ENCODE data around the gene TMEM259. TPM values are rescaled to one million over a fixed set of nuclear protein-coding genes. Genes with fewer than 3 reads are reported as not detected.
A peak's percentile ranks its signal among the peaks of the same experiment; 100 is the strongest.

TMEM259 gene
- total and polyA plus RNA-seq, 2 of the 8 experiments (the other 6 are each of a cell fraction or from before 2014, with no cell fraction given) = 140 to 243 TPM

DNA sequence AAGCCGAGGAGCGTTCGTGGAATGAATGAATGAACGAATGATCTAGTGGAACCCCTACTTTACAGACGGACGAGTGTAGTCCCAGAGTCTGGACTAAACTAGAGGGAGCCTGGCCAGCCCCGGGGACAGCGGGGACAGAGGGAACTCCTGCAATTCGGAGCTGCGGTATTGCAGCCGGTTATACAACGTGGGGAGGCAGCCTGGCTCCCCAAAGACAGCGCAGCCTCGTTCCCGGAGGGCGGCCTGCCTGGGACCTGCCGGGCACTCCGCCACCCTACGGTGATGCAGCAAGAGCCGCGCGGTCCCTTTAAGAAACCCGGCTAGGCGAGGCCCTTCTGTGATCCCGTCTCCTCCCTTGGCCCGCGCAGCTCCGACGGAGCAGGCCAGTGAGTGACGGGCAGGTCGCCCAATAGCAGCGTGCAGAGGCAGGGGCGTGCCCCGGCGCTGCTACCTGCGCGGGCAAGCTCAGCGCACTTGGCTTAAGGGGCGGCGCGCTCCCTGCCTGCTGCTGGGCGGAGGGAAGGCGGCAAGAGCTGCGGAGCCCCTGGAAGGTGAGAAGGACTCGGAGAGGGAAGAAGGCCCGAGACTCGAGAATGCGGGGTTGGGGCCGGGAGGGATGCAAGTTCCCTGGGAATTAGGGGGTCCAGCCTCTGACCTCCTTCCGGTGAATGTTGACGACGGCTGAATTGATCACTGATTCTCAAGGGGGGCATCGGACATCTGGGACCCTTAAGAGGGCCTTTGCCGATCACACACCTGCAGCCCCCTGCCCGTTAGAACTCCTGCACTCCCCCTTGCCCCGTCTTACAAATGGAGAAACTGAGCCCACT lies 18.9 kb upstream of the TMEM259 start, which contains the start of gene ABCA7 (continued):
- peak; percentile 84 for TF ChIP-seq CREB1 (IDR thresholded peaks at IDR 0.05)
- peak; percentile 95 for TF ChIP-seq SP1 (IDR thresholded peaks at IDR 0.05; ENCODE audit: low read depth, low read length)
- no peak for TF ChIP-seq RFX5 (IDR thresholded peaks at IDR 0.05; ENCODE audit: borderline replicate concordance, low read depth, low read length)
- peak; percentile 67 for TF ChIP-seq SP2 (IDR thresholded peaks at IDR 0.05; ENCODE audit: low read length)
- TF ChIP-seq YY1 (IDR thresholded peaks at IDR 0.05; ENCODE audit: low read depth, low read length) = no peak
- TF ChIP-seq GTF2F1 (IDR thresholded peaks at IDR 0.05; ENCODE audit: borderline replicate concordance, low read depth, low read length) = no peak

All from H1 (cell line).